Effector memory CD4-positive, alpha-beta T cell (primary cell): Measurements from ENCODE around the gene TRIM65.

Source experiments
- DNase-seq, 3 donors: peaks; one replicate each; pipeline ENCODE4 v3.0.0-alpha.2; 2020
- H3K27ac ChIP-seq: 2 replicates; pipeline ENCODE4 v1.7.0; 2013; ENCODE audit warnings: mild to moderate bottlenecking, low read length, moderate library complexity; ENCODE audit not compliant: insufficient read depth, poor library complexity, severe bottlenecking
- H3K27me3 ChIP-seq: replicated peaks from 2 replicates; pipeline ENCODE4 v1.7.0; 2013; ENCODE audit warnings: mild to moderate bottlenecking, low read length; ENCODE audit not compliant: insufficient read depth, control insufficient read depth, poor library complexity, severe bottlenecking
- H3K36me3 ChIP-seq: 2 replicates; pipeline ENCODE4 v1.7.0; 2013; ENCODE audit warnings: mild to moderate bottlenecking, low read length, moderate library complexity; ENCODE audit not compliant: control insufficient read depth, insufficient read depth
- H3K4me1 ChIP-seq: 2 replicates; pipeline ENCODE4 v1.7.0; 2013; ENCODE audit warnings: low read length, mild to moderate bottlenecking; ENCODE audit not compliant: control insufficient read depth, insufficient read depth, poor library complexity, severe bottlenecking
- H3K4me3 ChIP-seq: 2 replicates; pipeline ENCODE4 v1.7.0; 2013; ENCODE audit warnings: low read length, low read depth, mild to moderate bottlenecking; ENCODE audit not compliant: insufficient read depth, poor library complexity, severe bottlenecking
- H3K9me3 ChIP-seq: 2 replicates; pipeline ENCODE4 v1.7.0; 2013; ENCODE audit warnings: mild to moderate bottlenecking, low read length, moderate library complexity; ENCODE audit not compliant: control insufficient read depth

TRIM65 gene

DNA sequence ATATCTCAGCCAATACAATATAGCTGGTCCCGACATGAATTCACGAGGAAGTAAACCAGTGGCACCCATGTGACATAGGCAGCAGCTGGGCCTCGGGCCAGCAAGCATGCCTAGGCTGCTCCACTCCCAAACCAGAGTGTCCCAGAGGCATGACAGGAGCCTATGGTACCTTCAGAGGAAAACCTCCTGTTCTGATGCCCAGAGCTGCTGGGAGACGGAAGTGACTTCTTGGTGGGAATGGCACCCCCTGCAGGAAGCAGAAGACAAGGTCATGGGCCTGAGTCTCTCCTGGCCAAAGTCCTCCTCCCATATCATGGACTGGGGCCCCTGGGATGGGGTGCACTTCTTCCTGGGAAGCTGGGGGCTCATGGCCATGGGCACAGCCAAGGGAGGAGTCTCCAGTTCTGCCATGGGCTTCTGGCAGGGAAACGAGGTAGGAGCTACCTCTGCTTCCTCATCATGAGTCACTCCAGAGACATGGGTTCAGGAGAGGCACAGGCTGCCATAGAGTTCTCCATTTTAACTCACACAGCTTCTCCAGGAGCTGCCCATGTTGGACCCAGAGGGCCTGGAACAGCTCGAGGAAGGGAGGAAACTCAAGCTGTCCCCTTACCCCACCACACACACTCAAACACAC, 30.7 kb upstream of the TRIM65 start:
- Histone ChIP-seq H3K4me1 (no peaks in the 10 kb centered on the region), H3K9me3 (no peaks in the 10 kb centered on the region), H3K27me3 (no peaks in the 10 kb centered on the region), H3K27ac (no peak overlapping the region), H3K4me3 (no peak overlapping the region), H3K36me3 (no peaks in the 10 kb centered on the region)
- no peak for DNase-seq

DNA sequence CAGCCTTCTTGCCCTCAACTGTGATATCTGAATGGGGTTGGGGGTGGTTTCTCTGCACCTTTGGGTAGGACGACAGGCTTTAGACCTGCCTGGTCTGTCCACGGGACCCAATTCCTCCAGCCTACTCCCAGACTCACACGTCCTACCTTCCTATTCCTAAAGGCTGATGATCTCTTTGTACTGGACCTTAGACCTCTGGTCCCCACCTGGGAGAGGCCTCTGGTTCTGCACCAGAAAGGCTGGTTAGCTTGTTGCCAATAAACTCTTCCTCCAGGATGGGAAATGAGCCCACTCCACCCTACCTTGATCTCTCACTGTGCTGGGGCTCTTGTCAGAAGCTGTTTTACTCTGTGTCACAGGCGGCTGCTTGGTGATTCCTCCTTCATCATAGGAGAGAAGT, 29.7 kb upstream of the TRIM65 start:
- Histone ChIP-seq H3K27ac (no peak overlapping the region), H3K27me3 (no peaks in the 10 kb centered on the region), H3K36me3 (no peaks in the 10 kb centered on the region), H3K4me1 (no peaks in the 10 kb centered on the region), H3K9me3 (no peaks in the 10 kb centered on the region), H3K4me3 (no peak overlapping the region)
- DNase-seq, result no peak

DNA sequence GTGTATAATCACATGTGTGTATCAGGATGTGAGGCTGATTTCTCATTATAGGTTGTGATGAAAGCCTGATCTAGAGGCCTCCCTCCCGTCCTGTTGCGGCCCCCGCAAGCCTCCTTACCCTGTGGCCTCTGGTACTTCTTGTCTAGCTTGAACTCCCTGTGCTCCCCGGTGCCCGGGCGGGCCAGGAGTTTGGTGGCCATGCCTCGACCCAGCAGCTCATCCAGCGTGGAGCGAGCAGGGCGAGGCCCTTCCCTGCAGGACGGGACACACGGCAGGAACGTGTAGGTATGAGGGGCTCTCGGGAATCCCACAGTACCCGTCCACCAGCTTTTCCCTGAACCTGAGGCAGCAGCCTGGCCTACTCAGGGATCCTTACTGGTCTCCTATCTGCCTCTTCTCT, 29.2 kb upstream of the TRIM65 start:
- DNase-seq, result no peak
- Histone ChIP-seq H3K4me1 (no peaks in the 10 kb centered on the region), H3K4me3 (no peak overlapping the region), H3K27me3 (no peaks in the 10 kb centered on the region), H3K9me3 (no peaks in the 10 kb centered on the region), H3K36me3 (no peaks in the 10 kb centered on the region), H3K27ac (no peak overlapping the region)

DNA sequence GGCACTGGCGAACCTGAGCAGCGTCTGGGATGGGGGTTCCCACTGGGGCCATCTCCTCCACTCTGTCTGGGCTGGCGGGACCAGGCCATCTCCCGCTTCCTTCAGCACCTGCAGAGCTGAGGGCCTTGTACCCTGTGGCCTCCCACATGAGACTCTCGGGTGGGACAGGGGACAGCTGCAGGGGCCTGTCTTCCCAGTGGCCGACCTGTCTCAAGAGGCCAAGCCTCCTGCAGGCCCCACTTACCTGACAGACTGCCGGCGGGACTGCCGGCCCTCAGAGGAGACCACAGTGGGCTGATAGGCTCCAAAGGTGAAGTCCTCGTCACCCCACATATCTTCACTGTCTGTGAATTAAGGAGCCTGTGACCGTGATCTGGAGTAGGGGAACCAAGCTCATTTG, 28.4 kb upstream of the TRIM65 start:
- no peaks in the 10 kb centered on the region for H3K4me1 ChIP-seq
- no peak for DNase-seq
- no peaks in the 10 kb centered on the region for H3K36me3 ChIP-seq
- no peaks in the 10 kb centered on the region for H3K27me3 ChIP-seq
- H3K27ac ChIP-seq, result no peak overlapping the region
- no peaks in the 10 kb centered on the region for H3K9me3 ChIP-seq
- no peak overlapping the region for H3K4me3 ChIP-seq

DNA sequence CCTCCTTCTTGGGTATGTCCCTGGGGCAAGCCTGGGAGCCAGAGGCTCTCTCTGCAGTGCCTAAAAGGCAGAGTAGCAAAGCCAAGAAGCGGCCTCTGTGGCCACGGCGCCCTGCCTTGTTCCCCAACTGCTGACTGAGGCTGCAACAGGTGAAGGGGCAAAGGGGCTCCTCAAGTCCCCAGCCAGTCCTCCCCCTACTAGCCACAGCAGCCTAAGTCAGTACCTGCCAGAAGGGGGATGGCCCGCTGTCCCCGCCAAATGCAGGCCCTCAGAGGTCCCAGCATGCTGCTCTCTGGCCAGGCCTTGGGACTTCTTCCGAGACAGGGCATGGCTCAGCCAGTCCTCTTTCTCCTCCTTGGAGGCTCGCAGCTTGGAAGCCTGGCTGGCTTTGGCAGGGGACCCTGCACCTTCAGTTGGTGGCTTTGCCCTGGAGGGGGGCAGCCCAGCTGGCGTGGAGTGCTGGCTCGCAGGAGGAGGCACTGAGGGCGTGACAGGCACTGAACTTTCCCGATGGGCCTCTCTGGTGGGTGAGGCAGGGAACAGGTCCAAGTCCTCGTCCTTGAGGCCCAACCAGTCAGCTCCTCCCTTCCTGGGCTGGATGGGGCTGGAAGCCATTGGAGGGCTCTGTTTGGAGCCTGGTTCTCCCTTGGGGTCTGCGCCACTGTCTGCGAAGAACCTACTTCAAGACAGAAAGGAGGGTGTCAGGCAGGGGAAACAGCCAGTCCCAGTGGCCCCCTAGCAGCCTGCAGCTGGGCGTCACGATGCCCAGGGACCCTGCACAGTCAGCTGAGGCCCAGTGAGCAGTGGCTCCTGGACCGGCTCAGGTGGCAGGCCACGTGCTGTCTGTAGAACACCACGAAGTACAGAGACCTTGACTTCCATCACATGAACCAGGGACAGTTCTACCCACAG, 26.5 kb upstream of the TRIM65 start:
- Histone ChIP-seq H3K27me3 (no peaks in the 10 kb centered on the region), H3K9me3 (no peaks in the 10 kb centered on the region), H3K4me1 (no peaks in the 10 kb centered on the region), H3K36me3 (no peaks in the 10 kb centered on the region), H3K27ac (no peak overlapping the region), H3K4me3 (no peak overlapping the region)
- DNase-seq, result no peak

DNA sequence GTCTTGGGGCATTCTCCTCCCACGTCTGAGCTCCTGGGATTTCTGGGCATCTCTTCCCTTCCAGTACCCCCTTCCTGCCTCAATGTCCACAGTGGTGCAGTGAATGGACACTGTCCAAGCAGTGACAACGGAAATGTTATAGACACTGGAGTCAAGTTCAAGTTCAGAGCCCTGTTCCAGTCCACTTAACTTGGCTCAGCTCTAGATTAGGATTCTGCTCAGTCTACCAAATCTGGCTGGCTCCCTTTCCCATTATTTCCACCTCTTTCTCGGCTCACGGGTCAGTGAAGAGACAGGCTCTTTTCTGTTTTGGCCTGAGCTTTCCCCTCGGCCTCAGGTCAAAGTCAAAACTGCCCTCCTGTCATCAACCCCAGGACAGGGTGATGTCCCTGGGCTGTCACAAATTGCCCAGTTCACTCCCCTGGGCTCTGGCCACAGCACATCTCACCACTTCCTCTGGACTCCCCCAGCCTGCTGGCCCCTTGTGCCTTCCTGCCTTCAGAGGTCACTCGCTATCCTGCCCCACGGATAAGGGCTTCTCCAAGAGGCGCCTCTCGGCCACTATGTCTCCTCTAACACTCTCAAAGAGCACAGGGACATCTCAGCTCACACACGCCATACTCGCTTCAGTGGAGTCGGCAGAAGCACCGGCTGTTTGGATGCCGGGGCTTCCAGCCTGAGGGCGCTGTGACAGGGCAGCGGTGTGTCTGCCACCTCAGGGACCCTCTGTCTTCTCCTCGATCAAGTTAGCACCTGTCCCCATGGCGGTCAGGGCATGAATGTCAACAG, 25.6 kb upstream of the TRIM65 start:
- Histone ChIP-seq H3K36me3 (no peaks in the 10 kb centered on the region), H3K4me3 (no peak overlapping the region), H3K4me1 (no peaks in the 10 kb centered on the region), H3K27ac (no peak overlapping the region), H3K27me3 (no peaks in the 10 kb centered on the region), H3K9me3 (no peaks in the 10 kb centered on the region)
- no peak for DNase-seq

DNA sequence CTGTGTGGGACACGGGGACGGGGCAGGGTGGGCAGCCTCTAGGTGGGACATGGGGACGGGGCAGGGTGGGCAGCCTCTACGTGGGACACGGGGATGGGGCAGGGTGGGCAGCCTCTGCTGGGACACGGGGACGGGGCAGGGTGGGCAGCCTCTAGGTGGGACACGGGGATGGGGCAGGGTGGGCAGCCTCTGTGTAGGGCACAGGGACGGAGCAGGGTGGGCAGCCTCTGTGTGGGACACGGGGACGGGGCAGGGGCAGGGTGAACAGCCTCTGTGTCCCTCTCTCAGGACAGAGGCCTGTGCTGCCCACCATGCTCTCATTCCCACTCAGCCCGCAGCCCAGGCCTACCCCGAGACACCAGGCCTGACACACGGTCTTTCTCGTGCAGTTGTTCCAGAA, 24.8 kb upstream of the TRIM65 start:
- DNase-seq, result no peak
- Histone ChIP-seq H3K27me3 (no peaks in the 10 kb centered on the region), H3K36me3 (no peaks in the 10 kb centered on the region), H3K9me3 (no peaks in the 10 kb centered on the region), H3K4me1 (no peaks in the 10 kb centered on the region), H3K27ac (no peak overlapping the region), H3K4me3 (no peak overlapping the region)

DNA sequence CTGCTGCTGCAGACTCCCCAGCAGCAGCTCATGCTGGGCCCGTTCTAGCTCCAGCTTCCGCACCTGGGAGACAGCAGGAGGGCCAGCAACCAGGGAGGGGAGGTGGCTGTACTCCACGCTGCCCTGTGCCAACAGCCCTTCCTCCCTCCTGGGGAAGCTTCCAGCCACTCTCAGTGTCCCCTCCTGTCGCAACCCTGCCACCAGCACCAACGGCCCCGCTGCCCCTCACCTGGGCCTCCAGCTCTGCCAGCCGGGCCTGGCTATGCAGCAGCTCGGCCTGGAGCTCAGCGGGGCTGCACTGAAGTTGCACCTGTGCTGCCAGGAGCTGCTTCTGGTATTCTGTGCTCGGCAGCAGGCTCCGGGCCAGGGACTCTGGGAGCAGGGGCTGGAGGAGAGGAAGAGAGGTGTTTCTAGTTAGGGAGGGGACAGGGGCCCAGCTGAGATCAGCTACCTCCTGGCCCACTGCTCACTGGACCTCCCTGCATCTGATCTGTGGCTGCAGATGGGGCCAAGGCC, 23.4 kb upstream of the TRIM65 start:
- H3K36me3 ChIP-seq, result no peaks in the 10 kb centered on the region
- no peaks in the 10 kb centered on the region for H3K27me3 ChIP-seq
- no peaks in the 10 kb centered on the region for H3K4me1 ChIP-seq
- DNase-seq, result no peak
- H3K27ac ChIP-seq, result no peak overlapping the region
- H3K9me3 ChIP-seq, result no peaks in the 10 kb centered on the region
- H3K4me3 ChIP-seq, result no peak overlapping the region

DNA sequence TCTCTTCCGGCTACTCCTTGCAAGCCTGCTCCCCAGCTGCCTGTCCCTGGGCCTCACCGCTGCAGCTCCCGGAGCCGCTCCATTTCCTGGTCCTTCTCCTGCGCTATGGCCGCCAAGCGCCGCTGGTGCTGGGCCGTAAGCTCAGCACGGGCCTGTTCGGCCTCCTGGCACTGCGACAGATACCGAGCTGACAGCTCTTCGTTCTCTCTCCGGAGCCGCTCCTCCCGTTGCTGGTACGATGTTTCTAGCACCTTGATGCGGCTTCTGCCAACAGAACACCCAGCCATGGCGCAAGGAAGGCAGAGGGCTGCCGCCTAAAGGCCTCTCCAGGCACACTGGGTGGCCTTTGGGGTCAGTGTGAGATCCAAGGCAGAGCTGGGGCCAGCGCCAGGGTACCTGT, 22.9 kb upstream of the TRIM65 start:
- H3K36me3 ChIP-seq, result no peaks in the 10 kb centered on the region
- no peaks in the 10 kb centered on the region for H3K4me1 ChIP-seq
- no peaks in the 10 kb centered on the region for H3K27me3 ChIP-seq
- H3K4me3 ChIP-seq, result no peak overlapping the region
- no peak for DNase-seq
- H3K27ac ChIP-seq, result no peak overlapping the region
- no peaks in the 10 kb centered on the region for H3K9me3 ChIP-seq
